SU-DHL-6 (cell line): ENCODE results near the gene PGK2.

Experiments
- H2AFZ ChIP-seq: fragments of 200-600 bp; sonication (generic); 2 replicates; pipeline ENCODE4 v1.6.1; 2014; ENCODE audit warnings: low read depth, mild to moderate bottlenecking, moderate library complexity, mixed read lengths, antibody characterized with exemption, low read length; ENCODE audit not compliant: severe bottlenecking
- H3F3A ChIP-seq: fragments of 200-600 bp; shearing (Covaris generic); 2 replicates; pipeline ENCODE4 v1.6.0; 2016; ENCODE audit warnings: antibody characterized with exemption, mild to moderate bottlenecking; ENCODE audit not compliant: insufficient read depth
- H3K27ac ChIP-seq: fragments of 200-600 bp; sonication (generic); 2 replicates; pipeline ENCODE4 v1.5.1; 2016; ENCODE audit warnings: low read depth, mild to moderate bottlenecking, low read length, moderate library complexity, mixed read lengths
- H3K27me3 ChIP-seq: fragments of 200-600 bp; sonication (generic), shearing (Covaris generic); 2 replicates; pipeline ENCODE4 v1.6.0; 2014; ENCODE audit warnings: mild to moderate bottlenecking, low read length
- H3K36me3 ChIP-seq: fragments of 200-600 bp; sonication (generic); 2 replicates; pipeline ENCODE4 v1.6.1; 2014; ENCODE audit warnings: mild to moderate bottlenecking, low read length, mixed read lengths
- H3K4me2 ChIP-seq: fragments of 300-600, 200-600 bp; shearing (Covaris generic), sonication (generic); 2 replicates; pipeline ENCODE4 v1.6.0; 2014; ENCODE audit warnings: low read length, low read depth, mild to moderate bottlenecking; ENCODE audit not compliant: poor library complexity, severe bottlenecking
- H3K4me3 ChIP-seq: fragments of 200-600 bp; sonication (generic); 2 replicates; pipeline ENCODE4 v1.5.1; 2014; ENCODE audit warnings: antibody characterized with exemption, low read length, mild to moderate bottlenecking, mixed read lengths; ENCODE audit not compliant: insufficient read depth, poor library complexity, severe bottlenecking
- H3K79me2 ChIP-seq: fragments of 200-600 bp; sonication (generic); 2 replicates; pipeline ENCODE4 v1.6.1; 2014; ENCODE audit warnings: mild to moderate bottlenecking, low read length, moderate library complexity; ENCODE audit not compliant: insufficient read depth
- H3K9ac ChIP-seq: fragments of 200-600 bp; sonication (generic); 2 replicates; pipeline ENCODE4 v1.7.0; 2014; ENCODE audit warnings: mild to moderate bottlenecking, low read length
- H3K9me2 ChIP-seq: fragments of 200-600 bp; sonication (generic); replicated peaks from 2 replicates; pipeline ENCODE4 v1.6.1; 2014; ENCODE audit warnings: low read length; ENCODE audit not compliant: insufficient read depth
- H3K9me3 ChIP-seq: fragments of 200-600 bp; sonication (generic); 2 replicates; pipeline ENCODE4 v1.6.1; 2014; ENCODE audit warnings: low read length, mixed read lengths; ENCODE audit not compliant: insufficient read depth
- H4K20me1 ChIP-seq: fragments of 200-600 bp; sonication (generic); 2 replicates; pipeline ENCODE4 v1.6.1; 2014; ENCODE audit warnings: low read depth, mild to moderate bottlenecking, antibody characterized with exemption, low read length, moderate library complexity, mixed read lengths
- EZH2phosphoT487 ChIP-seq: fragments of 200-600 bp; sonication (generic), shearing (Covaris generic); conservative IDR thresholded peaks from 2 replicates; pipeline ENCODE4 v1.6.1; 2018; ENCODE audit warnings: mild to moderate bottlenecking, antibody characterized with exemption, low read length, moderate library complexity, mixed read lengths
- TF ChIP-seq, protein P1 (sequence below): fragments of 200-600 bp; sonication (generic); IDR thresholded peaks from one replicate; pipeline ENCODE4 v1.5.1; 2017; ENCODE audit warnings: antibody characterized with exemption, mild to moderate bottlenecking, low read length, moderate library complexity; ENCODE audit not compliant: insufficient read depth, poor library complexity, severe bottlenecking

The PGK2 gene

DNA sequence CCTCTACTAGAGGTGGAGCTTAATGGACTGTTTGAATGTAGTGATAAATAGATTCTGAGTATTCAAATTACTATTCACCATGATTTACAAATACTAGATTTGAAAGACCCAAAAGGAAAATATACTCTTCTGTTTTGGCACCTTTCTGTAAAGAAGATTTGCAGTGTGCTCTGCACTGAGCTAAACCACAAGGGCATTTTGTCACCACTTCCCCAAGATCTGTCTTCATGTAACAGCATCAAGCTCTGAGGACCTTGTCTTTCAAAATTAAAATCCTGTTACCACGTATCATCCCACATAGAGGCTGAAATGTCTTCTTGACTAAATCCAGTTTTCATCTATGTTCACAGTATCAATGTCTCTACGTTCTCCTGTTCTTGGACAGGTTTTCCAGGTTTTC is 3.3 kb upstream of the PGK2 start:
- Histone ChIP-seq H2AFZ (no peak overlapping the region), H3K27me3 (no peaks in the 10 kb centered on the region), H3K9ac (no peak overlapping the region), H3K36me3 (no peaks in the 10 kb centered on the region), H3K79me2 (no peaks in the 10 kb centered on the region), H3K9me3 (no peaks in the 10 kb centered on the region), H3K4me3 (no peak overlapping the region), H3K27ac (no peak overlapping the region), H3K4me2 (no peak overlapping the region), H3F3A (no peaks in the 10 kb centered on the region), H3K9me2 (no peaks in the 10 kb centered on the region), H4K20me1 (no peaks in the 10 kb centered on the region)
- TF ChIP-seq, protein P1, sequence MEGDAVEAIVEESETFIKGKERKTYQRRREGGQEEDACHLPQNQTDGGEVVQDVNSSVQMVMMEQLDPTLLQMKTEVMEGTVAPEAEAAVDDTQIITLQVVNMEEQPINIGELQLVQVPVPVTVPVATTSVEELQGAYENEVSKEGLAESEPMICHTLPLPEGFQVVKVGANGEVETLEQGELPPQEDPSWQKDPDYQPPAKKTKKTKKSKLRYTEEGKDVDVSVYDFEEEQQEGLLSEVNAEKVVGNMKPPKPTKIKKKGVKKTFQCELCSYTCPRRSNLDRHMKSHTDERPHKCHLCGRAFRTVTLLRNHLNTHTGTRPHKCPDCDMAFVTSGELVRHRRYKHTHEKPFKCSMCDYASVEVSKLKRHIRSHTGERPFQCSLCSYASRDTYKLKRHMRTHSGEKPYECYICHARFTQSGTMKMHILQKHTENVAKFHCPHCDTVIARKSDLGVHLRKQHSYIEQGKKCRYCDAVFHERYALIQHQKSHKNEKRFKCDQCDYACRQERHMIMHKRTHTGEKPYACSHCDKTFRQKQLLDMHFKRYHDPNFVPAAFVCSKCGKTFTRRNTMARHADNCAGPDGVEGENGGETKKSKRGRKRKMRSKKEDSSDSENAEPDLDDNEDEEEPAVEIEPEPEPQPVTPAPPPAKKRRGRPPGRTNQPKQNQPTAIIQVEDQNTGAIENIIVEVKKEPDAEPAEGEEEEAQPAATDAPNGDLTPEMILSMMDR: no peak
- no peak for TF ChIP-seq EZH2phosphoT487

DNA sequence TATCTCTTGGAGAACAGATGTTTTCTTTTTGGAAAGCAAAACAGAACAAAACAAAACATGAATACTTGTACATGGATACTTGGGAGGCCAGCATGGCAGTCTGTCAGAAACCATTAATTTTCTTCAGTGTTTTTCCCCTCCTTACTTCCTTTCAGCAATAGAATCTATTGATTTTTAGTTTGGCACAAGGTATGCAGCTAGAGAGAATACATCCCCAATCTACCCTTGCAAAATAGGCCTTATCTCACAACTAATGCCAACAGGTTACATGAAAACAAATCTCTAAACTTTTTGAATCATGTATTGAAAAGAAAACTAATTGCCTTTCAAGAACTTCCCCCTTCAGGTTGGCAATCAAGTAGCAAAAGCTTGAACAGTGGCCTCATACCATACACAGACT is 2.8 kb downstream of the PGK2 start:
- Histone ChIP-seq H3K27ac (no peak overlapping the region), H3K9me2 (no peaks in the 10 kb centered on the region), H3K9ac (no peak overlapping the region), H3K9me3 (no peaks in the 10 kb centered on the region), H3K27me3 (no peaks in the 10 kb centered on the region), H2AFZ (no peak overlapping the region), H3K4me2 (no peak overlapping the region), H4K20me1 (no peaks in the 10 kb centered on the region), H3K79me2 (no peaks in the 10 kb centered on the region), H3K4me3 (no peak overlapping the region), H3F3A (no peaks in the 10 kb centered on the region), H3K36me3 (no peaks in the 10 kb centered on the region)
- TF ChIP-seq, protein P1: no peak
- no peak for TF ChIP-seq EZH2phosphoT487

DNA sequence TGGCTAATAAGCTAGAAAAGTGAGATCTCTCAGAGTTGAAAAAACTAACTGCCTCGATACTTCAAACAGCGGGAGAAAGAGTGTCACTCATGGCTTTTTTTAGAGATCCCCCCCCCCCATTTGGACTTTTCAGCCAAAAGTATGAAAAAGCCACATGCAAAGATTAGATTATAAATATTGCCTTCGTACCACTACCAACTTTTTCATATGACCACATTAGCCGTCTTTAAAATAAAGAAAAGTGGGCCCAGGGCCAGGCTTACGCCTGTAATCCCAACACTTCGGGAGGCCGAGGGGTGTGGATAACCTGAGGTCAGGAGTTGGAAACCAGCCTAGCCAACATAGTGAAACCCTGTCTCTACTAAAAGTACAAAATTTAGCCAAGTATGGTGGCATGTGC is 4.4 kb downstream of the PGK2 start:
- Histone ChIP-seq H3K27ac (no peak overlapping the region), H3K9ac (no peak overlapping the region)
- no peak for TF ChIP-seq EZH2phosphoT487
- TF ChIP-seq, protein P1: no peak

More for the DNA sequence above, 4.4 kb downstream of the PGK2 start:
- no peaks in the 10 kb centered on the region for H4K20me1 ChIP-seq
- H3K27me3 ChIP-seq: no peaks in the 10 kb centered on the region
- H3K4me2 ChIP-seq: no peak overlapping the region
- no peaks in the 10 kb centered on the region for H3K9me2 ChIP-seq
- no peaks in the 10 kb centered on the region for H3K79me2 ChIP-seq
- H2AFZ ChIP-seq: no peak overlapping the region
- H3K9me3 ChIP-seq: no peaks in the 10 kb centered on the region
- no peaks in the 10 kb centered on the region for H3K36me3 ChIP-seq
- no peak overlapping the region for H3K4me3 ChIP-seq
- H3F3A ChIP-seq: no peaks in the 10 kb centered on the region
